RWPE1 (cell line): ENCODE measurements around the gene FGF8.

ENCODE experiments used
- CTCF ChIA-PET: fragments of 350-600 bp; sonication (Branson Sonifier 250); formaldehyde crosslinking; extraction: SDS; loops from one replicate; lab custom pipeline; 2021; lab: Yijun Ruan, JAX
- POLR2A ChIA-PET: fragments of 400-600 bp; formaldehyde crosslinking; extraction: SDS; loops from one replicate; lab custom pipeline; 2020; ENCODE audit warnings: antibody characterized with exemption; ENCODE audit not compliant: low non-redundant PET; lab: Yijun Ruan, JAX
- DNase-seq: peaks from one replicate; pipeline ENCODE4 v3.0.0; 2012; ENCODE audit warnings: low spot score
- H3K27ac ChIP-seq: fragments of 450-650 bp; 2 replicates; pipeline ENCODE4 v1.5.1; 2017
- TF ChIP-seq, protein P1 (sequence below): fragments of 450-650 bp; conservative IDR thresholded peaks from 2 replicates; pipeline ENCODE4 v1.5.1; 2017; ENCODE audit warnings: low read depth, mild to moderate bottlenecking

The FGF8 gene

DNA sequence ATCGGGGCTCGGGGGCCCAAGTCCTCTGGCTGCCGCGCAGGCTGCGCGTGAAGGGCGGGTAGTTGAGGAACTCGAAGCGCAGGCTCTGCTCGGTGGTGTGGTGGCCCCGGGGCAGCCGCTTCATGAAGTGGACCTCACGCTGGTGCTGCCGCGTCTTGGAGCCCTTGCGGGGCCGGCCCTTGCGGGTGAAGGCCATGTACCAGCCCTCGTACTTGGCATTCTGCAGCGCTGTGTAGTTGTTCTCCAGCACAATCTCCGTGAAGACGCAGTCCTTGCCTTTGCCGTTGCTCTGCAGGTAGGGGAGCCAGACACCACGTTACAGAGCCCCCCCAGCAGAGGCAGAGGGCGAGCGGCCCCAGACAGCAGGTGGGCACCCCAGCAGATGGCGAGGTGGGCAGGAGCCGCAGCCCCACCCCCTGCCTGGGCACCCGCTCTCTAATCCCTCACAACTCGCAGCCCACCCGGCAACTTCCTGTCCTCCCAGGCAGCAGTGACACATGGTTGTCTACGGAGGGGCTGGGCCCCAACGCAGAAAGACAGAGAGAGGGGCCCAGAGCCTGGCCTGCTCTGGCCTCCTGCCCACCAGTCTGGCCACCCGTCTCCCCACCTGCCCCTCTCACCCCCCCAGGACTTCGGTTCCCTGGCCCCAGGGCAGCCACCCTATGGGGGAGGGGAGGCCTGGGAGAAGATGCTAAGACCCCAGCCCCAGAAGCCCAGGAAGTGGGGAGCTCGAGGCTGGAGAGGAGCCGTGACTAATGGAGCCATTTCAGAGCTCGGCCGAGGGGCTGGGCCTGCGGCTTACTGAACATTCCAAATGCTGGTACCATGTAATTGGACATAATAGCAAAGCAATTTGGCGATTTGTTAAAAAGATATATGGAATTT, 5.3 kb downstream of the FGF8 start:
- ChIA-PET CTCF (interaction anchor here (0.7 to 1.9 kb wide), 4 partner anchors 10 to 234 kb away, joined by 3 to 8 read pairs (median 4); no protein-coding TSS in a partner anchor), POLR2A (no interaction called here)
- H3K27ac ChIP-seq, result no peak overlapping the region
- TF ChIP-seq, protein P1, sequence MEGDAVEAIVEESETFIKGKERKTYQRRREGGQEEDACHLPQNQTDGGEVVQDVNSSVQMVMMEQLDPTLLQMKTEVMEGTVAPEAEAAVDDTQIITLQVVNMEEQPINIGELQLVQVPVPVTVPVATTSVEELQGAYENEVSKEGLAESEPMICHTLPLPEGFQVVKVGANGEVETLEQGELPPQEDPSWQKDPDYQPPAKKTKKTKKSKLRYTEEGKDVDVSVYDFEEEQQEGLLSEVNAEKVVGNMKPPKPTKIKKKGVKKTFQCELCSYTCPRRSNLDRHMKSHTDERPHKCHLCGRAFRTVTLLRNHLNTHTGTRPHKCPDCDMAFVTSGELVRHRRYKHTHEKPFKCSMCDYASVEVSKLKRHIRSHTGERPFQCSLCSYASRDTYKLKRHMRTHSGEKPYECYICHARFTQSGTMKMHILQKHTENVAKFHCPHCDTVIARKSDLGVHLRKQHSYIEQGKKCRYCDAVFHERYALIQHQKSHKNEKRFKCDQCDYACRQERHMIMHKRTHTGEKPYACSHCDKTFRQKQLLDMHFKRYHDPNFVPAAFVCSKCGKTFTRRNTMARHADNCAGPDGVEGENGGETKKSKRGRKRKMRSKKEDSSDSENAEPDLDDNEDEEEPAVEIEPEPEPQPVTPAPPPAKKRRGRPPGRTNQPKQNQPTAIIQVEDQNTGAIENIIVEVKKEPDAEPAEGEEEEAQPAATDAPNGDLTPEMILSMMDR, result no peak
- DNase-seq, result no peak

DNA sequence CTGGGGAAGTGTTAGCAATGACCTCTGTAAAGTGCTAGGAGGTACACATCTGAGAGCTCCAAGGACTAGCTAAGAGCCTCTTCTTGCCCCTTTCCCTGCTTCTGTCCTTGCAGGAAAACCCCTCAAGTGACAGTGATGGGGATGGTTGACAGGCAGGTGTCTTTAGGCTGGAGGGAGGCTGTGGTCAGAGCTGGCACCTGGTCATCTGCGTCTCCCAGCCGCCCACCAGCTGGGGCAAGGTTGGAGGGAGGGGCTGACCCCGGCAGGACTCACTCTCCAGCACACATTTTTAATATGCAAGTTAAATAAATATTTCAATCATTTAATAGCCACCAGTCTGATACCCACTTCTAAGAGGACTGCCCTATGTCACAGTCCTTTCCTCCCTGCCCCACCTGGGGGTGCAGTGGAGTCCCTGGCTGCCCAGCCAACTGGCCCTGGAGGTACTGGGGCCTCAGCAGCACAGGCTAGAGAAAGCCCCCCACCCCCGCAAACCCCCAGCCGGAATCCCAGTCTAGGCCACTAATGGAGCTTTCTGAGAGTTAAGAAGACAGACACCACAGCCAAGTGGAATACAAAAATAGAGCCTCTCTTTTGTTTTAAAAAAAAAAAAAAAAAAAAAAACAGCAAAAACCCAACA, 6.3 kb downstream of the FGF8 start:
- no peak overlapping the region for H3K27ac ChIP-seq
- TF ChIP-seq, protein P1, result no peak
- no peak for DNase-seq
- CTCF ChIA-PET, result interaction anchor here (0.6 kb wide), 1 partner anchor 225 kb away, joined by 3 read pairs; no protein-coding TSS in a partner anchor
- POLR2A ChIA-PET, result no interaction called here

DNA sequence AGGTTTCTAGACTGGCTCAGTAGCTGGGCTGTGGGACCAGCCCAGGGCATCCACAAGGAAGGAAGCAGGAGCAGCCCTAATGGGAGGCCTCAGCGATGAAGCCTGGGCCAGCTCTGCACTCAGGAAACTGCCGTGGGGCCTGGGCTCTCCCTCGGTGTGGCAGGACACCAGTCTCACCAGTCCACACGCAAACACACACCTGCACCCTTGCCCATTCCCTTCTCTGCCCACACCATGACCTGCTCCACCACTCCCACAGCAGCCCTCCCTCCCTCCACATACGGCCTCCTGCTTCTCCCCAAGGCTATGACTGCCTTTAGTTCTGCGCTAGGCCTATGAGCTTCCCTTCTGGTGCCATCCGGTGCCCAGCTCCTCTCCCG, 7.1 kb downstream of the FGF8 start:
- POLR2A ChIA-PET, result no interaction called here
- CTCF ChIA-PET, result interaction anchor here (0.7 to 1.4 kb wide), 2 partner anchors 12 to 555 kb away, joined by 3 to 4 read pairs; no protein-coding TSS in a partner anchor
- no peak for DNase-seq

DNA sequence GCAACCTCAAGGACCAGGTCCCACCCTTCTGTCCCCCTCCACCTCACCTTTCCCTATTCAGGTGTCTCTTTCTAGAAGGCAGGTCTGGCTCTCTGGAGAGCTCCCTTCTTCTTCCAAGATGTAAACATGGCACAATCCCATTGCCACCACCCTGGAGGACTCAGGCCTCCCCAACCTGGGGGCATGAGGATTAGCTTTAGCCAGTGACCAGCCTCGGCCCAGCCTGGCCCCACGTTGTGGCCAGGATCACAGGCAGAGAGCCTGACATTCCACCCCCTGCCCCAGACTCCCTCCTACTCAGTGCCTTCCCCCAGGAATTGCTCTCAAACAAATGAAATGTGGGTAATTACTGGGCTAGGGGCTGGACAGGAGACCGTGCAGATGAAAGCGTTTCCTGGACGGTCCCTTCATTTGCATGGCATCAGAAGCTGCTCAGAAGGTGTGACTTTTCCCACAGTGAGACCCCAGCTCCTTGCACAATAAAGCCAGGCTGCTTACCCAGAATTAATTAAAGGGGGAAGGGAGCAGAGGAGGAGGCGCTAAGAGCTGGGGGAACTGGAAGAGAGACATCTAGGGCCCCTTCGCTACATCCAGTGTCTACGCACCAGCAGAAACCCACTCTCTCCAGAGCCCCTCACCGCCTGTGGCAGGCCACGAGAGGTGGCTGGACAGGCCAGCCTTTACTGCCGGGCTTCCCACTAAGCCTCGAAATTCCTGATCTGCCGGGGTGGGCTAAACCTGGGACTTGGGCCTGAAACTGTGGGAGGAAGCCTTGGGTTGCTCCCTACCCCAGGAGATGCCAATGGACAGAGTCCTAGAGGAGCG, 7.7 kb downstream of the FGF8 start:
- TF ChIP-seq, protein P1, result no peak

More for the DNA sequence above, 7.1 kb downstream of the FGF8 start:
- TF ChIP-seq, protein P1, result no peak
- no peak overlapping the region for H3K27ac ChIP-seq

DNA sequence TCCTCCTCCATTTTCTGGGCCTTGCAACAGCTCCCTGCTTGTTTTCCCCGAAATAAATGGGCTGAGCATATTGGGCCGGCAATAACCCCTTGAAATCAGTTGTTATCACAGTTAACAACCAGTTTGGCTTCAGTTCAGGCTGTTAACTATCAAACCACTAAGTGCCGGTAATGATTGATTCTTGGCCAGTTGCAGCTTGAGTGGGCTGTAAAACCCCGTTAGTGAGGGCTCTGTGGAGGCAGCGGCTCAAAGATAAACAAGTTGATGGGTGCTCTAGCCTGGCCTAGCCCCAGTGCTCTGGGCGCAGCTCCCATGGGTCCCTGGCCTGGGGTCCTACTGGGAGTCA, 8.3 kb downstream of the FGF8 start:
- no peak for DNase-seq
- TF ChIP-seq, protein P1, result no peak
- CTCF ChIA-PET, result interaction anchor here (1.0 to 1.4 kb wide), 2 partner anchors 10 to 13 kb away, joined by 3 read pairs; no protein-coding TSS in a partner anchor
- no peak overlapping the region for H3K27ac ChIP-seq
- POLR2A ChIA-PET, result no interaction called here

More for the DNA sequence above, 7.7 kb downstream of the FGF8 start:
- DNase-seq, result no peak
- POLR2A ChIA-PET, result no interaction called here
- CTCF ChIA-PET, result interaction anchor here (0.7 to 1.4 kb wide), 3 partner anchors 10 to 555 kb away, joined by 3 to 4 read pairs (median 3); no protein-coding TSS in a partner anchor
- H3K27ac ChIP-seq, result no peak overlapping the region
